Mesothelial cell of epicardium (in vitro differentiated cells): Measurements from ENCODE around the gene CAMK4. TPM values are rescaled to one million over a fixed set of nuclear protein-coding genes. Genes with fewer than 3 reads are reported as not detected.
"Not testable (repeated sequence)": the region's sequence is repeated elsewhere in the genome, so short reads cannot be mapped to it uniquely, and the experiment has no call there.

Experiments used
- DNase-seq, 2 experiments: peaks; one replicate each; pipeline ENCODE4 v3.0.0; 2021; ENCODE audit warnings: low spot score in 2 of 2; ENCODE audit not compliant: unreplicated experiment in 2 of 2
- H3K27ac Mint-ChIP-seq: 2 replicates; pipeline ENCODE4 v1.8.0; 2021; ENCODE audit warnings: mixed read lengths
- H3K27me3 Mint-ChIP-seq: 2 replicates; pipeline ENCODE4 v1.8.0; 2021; ENCODE audit warnings: low read depth, mixed read lengths
- H3K36me3 Mint-ChIP-seq: 2 replicates; pipeline ENCODE4 v1.8.0; 2021; ENCODE audit warnings: mixed read lengths
- H3K4me1 Mint-ChIP-seq: 2 replicates; pipeline ENCODE4 v1.8.0; 2021; ENCODE audit warnings: mixed read lengths
- H3K4me3 Mint-ChIP-seq: 2 replicates; pipeline ENCODE4 v1.8.0; 2021; ENCODE audit warnings: mild to moderate bottlenecking, moderate library complexity, mixed read lengths
- H3K9me3 Mint-ChIP-seq: 2 replicates; pipeline ENCODE4 v1.8.0; 2021; ENCODE audit warnings: mixed read lengths
- total RNA-seq: library from RNA; stranded (reverse); gene quantifications from 3 replicates; pipeline ENCODE4 v1.2.1, GENCODE V29; 2021
- TF ChIP-seq, protein P1 (sequence below): fragments of 200-600 bp; sonication (generic); IDR thresholded peaks from one replicate; pipeline ENCODE4 v1.5.0; 2021; ENCODE audit warnings: antibody characterized with exemption; ENCODE audit not compliant: unreplicated experiment

The CAMK4 gene
- total RNA-seq, 1 donor from 2014 or later, result 13.3 TPM

DNA sequence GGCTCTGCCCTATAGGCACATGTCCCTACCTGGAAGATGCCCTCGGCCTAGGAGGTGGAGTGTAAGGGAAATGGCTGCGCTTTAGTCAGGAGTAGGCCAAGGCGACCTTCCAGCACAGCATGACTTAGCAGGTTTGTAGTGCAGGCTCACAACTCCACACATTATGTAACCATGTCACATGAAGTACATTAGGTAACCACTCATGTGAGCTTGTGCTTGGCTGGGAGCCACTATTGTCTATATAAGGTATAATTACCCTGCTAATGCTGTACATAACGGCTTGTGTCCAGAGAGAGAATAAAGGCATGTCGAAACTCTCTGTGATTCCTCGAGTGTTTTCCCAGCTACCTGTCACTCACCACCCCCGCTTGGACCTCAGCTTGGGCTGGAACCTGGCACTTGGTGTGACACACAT, 74.9 kb downstream of the CAMK4 start:
- TF ChIP-seq, protein P1, sequence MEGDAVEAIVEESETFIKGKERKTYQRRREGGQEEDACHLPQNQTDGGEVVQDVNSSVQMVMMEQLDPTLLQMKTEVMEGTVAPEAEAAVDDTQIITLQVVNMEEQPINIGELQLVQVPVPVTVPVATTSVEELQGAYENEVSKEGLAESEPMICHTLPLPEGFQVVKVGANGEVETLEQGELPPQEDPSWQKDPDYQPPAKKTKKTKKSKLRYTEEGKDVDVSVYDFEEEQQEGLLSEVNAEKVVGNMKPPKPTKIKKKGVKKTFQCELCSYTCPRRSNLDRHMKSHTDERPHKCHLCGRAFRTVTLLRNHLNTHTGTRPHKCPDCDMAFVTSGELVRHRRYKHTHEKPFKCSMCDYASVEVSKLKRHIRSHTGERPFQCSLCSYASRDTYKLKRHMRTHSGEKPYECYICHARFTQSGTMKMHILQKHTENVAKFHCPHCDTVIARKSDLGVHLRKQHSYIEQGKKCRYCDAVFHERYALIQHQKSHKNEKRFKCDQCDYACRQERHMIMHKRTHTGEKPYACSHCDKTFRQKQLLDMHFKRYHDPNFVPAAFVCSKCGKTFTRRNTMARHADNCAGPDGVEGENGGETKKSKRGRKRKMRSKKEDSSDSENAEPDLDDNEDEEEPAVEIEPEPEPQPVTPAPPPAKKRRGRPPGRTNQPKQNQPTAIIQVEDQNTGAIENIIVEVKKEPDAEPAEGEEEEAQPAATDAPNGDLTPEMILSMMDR, result no peak
- H3K4me1 Mint-ChIP-seq, result peaks cover 2% of the 10 kb centered on the region
- no peak overlapping the region for H3K27ac Mint-ChIP-seq
- H3K36me3 Mint-ChIP-seq, result peaks cover 2% of the 10 kb centered on the region
- no peak overlapping the region for H3K4me3 Mint-ChIP-seq
- DNase-seq, result no peak
- H3K9me3 Mint-ChIP-seq, result peaks cover 15% of the 10 kb centered on the region
- H3K27me3 Mint-ChIP-seq, result no peaks in the 10 kb centered on the region

DNA sequence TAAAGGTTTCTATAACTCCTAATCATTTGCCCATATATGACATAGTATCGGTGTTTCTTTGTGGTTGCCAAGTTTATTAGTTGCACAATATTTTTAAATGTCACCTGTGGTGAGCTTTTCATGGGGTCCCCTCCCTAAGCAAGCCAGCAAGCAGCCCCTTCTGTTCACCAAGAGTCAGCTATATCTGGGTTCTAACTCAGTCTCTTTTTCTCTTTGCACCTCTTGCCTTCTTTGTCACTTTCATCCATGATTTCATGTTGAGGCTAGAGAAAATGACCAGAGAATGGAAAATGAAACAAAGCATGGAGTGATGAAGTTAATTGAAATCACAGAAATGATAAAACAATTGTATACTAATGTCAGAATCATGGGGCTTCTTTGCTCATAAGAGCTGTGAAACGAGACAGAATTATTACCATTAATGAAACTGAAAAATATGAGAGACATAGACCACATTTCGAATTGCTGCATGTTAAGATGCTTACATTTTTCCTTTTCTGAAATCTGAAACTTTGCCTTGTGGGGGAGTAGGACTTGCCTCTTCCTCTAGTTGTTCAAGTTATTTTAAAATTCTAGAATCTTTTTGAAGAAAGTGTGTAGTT, 75.7 kb downstream of the CAMK4 start:
- H3K4me3 Mint-ChIP-seq, result no peak overlapping the region
- DNase-seq, result no peak

DNA sequence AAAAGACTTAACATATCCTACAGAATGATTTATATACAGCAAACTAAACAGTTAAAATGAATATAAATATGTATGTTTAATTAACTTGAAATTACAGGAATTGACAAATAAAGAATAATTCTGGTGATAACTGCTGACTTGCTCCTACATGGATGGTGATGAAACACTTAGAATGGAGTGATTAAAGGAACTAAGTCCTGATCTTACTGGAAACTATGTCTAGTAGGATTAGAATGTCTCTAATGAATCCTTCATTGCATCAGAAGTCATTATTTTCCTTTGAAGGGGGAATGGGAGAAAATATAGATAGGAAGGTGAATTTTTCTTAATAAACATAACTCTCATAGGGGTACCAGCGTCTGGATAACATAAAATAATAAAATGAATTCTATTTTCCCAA, 77.1 kb downstream of the CAMK4 start:
- DNase-seq, result no peak
- H3K4me1 Mint-ChIP-seq, result peaks cover 2% of the 10 kb centered on the region
- H3K36me3 Mint-ChIP-seq, result peaks cover 2% of the 10 kb centered on the region
- TF ChIP-seq, protein P1, result no peak
- no peak overlapping the region for H3K4me3 Mint-ChIP-seq
- peaks cover 15% of the 10 kb centered on the region for H3K9me3 Mint-ChIP-seq
- H3K27ac Mint-ChIP-seq, result no peak overlapping the region
- H3K27me3 Mint-ChIP-seq, result no peaks in the 10 kb centered on the region

More for the DNA sequence above, 75.7 kb downstream of the CAMK4 start:
- H3K4me1 Mint-ChIP-seq, result peaks cover 2% of the 10 kb centered on the region
- no peak overlapping the region for H3K27ac Mint-ChIP-seq
- TF ChIP-seq, protein P1, result no peak
- no peaks in the 10 kb centered on the region for H3K27me3 Mint-ChIP-seq
- H3K36me3 Mint-ChIP-seq, result peaks cover 2% of the 10 kb centered on the region
- H3K9me3 Mint-ChIP-seq, result peaks cover 15% of the 10 kb centered on the region

DNA sequence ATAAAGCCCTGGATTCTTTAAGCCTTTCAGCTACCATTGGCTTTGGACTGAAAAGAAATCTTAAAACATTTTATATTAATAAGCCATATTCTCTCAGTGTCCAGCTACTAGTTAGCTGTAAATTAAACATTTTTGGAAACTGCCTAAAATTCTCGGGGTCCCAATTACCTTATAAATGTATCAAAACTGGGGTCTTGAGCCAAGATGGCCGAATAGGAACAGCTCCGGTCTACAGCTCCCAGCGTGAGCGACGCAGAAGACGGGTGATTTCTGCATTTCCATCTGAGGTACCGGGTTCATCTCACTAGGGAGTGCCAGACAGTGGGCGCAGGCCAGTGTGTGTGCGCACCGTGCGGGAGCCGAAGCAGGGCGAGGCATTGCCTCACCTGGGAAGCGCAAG, 77.9 kb downstream of the CAMK4 start:
- DNase-seq, H3K4me1 Mint-ChIP-seq, H3K27ac Mint-ChIP-seq, H3K4me3 Mint-ChIP-seq, H3K27me3 Mint-ChIP-seq, H3K36me3 Mint-ChIP-seq: not testable (repeated sequence)
- peaks cover 15% of the 10 kb centered on the region for H3K9me3 Mint-ChIP-seq

DNA sequence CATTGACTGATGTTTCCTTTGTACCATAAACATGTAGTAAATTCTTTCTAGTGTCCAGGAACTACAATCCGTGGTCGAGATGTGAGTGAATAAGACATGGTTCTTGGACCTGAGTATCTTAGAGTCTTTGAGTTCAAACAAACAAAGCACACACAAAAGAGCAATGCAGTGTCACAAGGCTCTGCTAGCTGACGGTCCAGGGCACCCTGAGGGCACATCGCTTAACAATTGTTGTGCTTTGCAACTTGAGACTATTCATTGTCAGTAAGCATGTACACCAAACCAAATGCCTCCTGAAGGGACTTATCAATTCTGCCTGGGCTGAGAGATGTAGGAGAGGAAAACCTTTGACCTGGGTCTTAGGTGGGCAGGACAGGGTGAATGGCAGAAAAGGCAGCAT, 84.8 kb downstream of the CAMK4 start:
- H3K36me3 Mint-ChIP-seq, result no peaks in the 10 kb centered on the region
- no peaks in the 10 kb centered on the region for H3K27me3 Mint-ChIP-seq
- no peak overlapping the region for H3K27ac Mint-ChIP-seq
- H3K4me1 Mint-ChIP-seq, result no peaks in the 10 kb centered on the region
- no peak overlapping the region for H3K4me3 Mint-ChIP-seq
- TF ChIP-seq, protein P1, result no peak
- H3K9me3 Mint-ChIP-seq, result no peaks in the 10 kb centered on the region
- no peak for DNase-seq

DNA sequence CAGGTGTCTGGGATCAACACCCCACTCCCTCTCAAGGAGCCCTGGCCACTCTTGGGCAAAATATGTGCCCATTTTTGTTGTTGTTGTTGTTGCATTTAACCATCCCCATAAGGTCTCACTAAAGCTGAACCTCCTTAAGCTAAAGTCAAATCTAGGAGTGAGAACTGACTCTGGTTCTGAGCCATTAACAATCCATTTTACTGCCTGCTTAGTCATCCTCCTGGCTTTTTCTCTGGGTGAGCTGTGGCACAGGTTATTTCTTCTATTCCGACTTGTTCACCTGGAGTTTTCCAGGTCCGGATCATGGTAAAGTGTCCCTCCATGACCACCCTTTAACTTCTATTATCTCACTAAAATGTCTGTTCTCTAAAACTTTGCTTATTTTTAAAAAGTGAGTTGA, 85.2 kb downstream of the CAMK4 start:
- Mint-ChIP-seq H3K36me3 (no peaks in the 10 kb centered on the region), H3K27me3 (no peaks in the 10 kb centered on the region), H3K4me3 (no peak overlapping the region), H3K27ac (no peak overlapping the region), H3K9me3 (no peaks in the 10 kb centered on the region), H3K4me1 (no peaks in the 10 kb centered on the region)
- TF ChIP-seq, protein P1, result no peak
- no peak for DNase-seq
